Peyer's patch (tissue), 4 donors: ENCODE measurements around the gene SH3TC1.

Experiments used
- POLR2A ChIP-seq, 2 donors: fragments of 450-650 bp; IDR thresholded peaks; one replicate each; pipeline ENCODE4 v1.5.1; 2017; ENCODE audit warnings: antibody characterized with exemption in 2 of 2, mild to moderate bottlenecking in 2 of 2, moderate library complexity in 2 of 2
- TF ChIP-seq, protein P1 (sequence below), 6 experiments: fragments of 450-650 bp in 4 of 6; fragments of 200-600 bp in 2 of 6; sonication (generic) in 1 of 6; IDR thresholded peaks; one replicate each; pipeline ENCODE4 v1.5.1; 2017 to 2019; ENCODE audit warnings: antibody characterized with exemption in 6 of 6, mild to moderate bottlenecking in 3 of 6, moderate library complexity in 1 of 6

DNA sequence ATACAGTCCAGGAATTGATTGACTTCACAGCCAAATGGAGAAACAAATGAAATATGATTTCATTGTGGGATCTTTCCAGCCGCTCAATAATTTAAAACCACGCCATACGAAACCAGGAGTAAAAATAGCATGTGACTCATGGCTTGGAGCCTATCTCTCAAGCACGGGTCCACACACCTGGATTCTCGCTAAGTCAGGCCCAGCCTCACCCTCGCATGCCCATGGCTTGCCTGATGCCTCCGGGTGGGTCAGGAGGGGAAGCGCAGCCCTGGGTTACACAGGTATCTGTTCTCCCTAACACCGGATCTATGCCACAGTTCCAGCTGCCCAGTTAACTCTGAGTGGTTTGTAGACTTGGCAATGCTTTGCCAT lies 34.9 kb upstream of the SH3TC1 start:
- TF ChIP-seq, protein P1, sequence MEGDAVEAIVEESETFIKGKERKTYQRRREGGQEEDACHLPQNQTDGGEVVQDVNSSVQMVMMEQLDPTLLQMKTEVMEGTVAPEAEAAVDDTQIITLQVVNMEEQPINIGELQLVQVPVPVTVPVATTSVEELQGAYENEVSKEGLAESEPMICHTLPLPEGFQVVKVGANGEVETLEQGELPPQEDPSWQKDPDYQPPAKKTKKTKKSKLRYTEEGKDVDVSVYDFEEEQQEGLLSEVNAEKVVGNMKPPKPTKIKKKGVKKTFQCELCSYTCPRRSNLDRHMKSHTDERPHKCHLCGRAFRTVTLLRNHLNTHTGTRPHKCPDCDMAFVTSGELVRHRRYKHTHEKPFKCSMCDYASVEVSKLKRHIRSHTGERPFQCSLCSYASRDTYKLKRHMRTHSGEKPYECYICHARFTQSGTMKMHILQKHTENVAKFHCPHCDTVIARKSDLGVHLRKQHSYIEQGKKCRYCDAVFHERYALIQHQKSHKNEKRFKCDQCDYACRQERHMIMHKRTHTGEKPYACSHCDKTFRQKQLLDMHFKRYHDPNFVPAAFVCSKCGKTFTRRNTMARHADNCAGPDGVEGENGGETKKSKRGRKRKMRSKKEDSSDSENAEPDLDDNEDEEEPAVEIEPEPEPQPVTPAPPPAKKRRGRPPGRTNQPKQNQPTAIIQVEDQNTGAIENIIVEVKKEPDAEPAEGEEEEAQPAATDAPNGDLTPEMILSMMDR (IDR thresholded peaks at IDR 0.05): no peak
- TF ChIP-seq POLR2A (IDR thresholded peaks at IDR 0.05): no peak
